Kidney tubule cell (primary cell): ENCODE data around the gene EXD1.
"Not testable (repeated sequence)": the region's sequence is repeated elsewhere in the genome, so short reads cannot be mapped to it uniquely, and the experiment has no call there.

Experiments
- DNase-seq: peaks from one replicate; pipeline ENCODE4 v3.0.0-alpha.2; 2018; ENCODE audit warnings: low spot score

EXD1 gene, protein sequence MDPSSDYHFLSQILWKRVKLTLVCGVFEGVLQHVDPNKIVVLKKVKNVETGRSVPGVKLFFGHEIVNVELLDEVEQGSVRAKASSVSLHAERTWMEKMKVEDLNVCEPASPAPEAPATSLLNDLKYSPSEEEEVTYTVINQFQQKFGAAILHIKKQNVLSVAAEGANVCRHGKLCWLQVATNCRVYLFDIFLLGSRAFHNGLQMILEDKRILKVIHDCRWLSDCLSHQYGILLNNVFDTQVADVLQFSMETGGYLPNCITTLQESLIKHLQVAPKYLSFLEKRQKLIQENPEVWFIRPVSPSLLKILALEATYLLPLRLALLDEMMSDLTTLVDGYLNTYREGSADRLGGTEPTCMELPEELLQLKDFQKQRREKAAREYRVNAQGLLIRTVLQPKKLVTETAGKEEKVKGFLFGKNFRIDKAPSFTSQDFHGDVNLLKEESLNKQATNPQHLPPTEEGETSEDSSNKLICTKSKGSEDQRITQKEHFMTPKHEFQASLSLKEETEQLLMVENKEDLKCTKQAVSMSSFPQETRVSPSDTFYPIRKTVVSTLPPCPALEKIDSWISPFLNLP

DNA sequence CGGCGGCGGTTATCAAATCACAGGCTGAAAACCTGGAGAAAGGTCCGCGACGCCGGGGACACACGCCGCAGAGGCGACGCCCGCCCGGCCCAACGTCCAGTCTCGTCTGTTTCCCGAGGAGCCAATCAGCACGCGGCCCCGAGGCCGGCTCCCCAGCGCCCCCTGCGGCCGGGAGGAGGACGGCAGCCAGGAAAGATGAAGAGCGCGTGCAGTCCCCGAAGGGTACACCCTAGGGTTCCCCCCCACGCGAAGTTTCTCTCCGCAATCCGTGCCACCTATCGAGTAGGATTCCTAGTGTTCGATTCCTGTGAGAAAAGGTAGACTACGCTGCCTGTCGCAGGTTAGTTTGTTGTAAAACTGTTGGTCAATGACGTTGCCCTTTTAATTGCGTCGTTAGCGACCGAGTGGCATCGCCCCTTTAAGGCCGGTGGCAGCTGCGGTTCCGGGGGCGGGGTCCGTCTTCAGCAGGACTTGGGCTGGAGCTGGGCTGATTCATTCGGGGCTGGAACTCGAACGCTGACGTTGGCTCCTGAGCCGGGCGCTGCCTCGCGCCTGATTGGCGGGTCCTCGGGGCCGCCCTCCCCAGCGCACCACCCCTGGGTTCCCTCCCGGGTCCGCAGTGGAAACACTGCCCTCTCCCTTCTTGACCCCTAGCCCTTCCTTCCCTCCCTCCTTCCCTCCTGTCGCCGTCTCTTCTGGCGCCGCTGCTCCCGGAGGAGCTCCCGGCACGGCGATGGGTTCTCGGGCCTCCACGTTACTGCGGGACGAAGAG, at the start of gene EXD1, which contains the start of gene CHP1:
TSS of gene EXD1 (minus strand) at position 108 of the 772 bp plus-strand sequence. CDS start 4,182 bp downstream, outside the sequence.
TSS of gene CHP1 (plus strand) at position 619 of the 772 bp plus-strand sequence. CDS start at position 734, 115 bp downstream.
- DNase-seq, result peak; percentile 99

DNA sequence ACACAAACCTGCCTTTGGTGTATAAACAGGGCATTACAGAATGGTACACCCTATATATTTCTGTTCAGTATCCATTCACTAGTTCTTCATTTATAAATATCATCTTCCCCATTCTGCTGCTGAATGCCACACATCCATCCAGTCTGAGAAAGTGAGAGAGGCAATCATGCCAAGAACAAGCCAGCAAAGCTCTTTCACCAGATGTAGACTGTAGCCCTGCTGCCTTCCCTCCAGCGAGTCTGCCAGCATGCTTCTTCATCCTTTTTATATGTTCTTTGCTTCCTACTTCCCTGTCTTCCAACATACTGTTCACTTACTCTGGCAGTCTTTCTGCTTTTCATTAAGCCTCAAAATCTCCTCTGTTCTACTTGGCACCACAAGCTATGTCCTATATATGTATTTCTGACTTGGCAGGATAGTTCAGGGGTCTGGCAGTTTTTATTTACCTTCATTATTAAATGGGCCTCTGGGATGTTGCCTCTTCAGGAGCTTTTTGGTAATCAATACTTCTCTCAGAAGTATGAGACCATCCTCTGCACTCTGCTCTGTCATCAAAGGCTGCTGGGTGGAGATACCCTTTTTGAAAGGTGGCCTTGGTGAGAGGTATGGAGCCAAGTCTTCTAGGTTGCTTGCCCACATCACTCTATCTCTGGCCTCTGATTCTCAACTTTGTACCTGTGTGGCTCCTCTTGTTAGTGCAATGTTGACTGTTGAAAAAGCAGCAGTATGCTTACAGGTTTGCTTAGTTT, 49.2 kb upstream of the EXD1 start:
- no peak for DNase-seq

DNA sequence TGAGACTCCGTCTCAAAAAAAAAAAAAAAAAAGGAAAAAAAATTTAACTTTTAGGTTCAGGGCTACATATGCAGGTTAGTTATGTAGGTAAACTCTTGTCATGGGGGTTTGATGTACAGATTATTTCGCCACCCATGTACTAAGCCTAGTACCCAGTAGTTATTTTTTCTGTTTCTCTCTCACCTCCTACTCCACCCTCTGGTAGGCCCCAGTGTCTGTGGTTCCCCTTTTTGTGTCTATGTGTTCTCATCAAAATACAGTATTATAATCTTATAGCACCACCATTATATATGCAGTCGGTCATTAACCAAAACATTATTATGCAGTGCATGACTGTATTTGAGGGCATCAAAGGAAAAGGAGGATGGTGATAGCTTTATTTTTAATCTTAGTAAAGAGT, 47.8 kb upstream of the EXD1 start:
- DNase-seq, result no peak

DNA sequence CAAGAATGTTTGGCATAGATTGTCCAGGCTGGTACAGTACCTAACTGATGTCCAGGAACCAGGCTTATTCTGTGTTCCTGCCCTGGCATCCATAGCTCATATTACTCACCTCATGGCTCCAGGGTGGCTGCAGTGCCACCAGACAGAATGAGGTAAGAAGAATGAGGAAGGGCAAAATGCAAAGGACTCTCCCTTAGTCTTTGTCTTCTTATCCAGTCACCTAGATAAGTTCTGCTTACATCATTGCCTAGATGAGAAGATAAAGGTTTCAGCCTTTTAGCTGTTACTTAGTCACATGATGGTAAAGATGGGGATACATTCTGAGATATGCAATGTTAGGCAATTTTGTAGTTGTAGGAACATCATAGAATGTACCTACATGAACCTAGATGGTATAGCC, 46.3 kb upstream of the EXD1 start:
- DNase-seq, result peak; percentile 79

DNA sequence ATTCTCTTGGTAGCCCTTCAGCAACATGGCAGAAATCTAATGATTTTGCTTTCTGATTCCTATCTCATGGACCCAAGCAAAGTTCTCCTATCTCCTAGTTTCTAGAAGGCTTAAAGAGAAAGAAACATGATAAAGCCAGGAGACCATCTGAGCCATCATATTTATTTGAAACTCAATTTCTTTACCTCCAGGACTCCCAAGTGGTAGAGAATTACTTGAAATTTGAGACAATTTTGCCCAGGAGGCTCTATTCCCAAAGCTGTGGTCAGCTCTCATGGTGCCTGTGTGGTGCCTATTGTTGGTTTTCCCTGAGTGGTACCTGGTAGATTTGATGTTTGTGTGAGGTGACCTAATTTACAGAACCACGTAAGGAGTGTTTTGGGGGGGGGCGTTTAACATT, 39.3 kb upstream of the EXD1 start:
- DNase-seq, result no peak

DNA sequence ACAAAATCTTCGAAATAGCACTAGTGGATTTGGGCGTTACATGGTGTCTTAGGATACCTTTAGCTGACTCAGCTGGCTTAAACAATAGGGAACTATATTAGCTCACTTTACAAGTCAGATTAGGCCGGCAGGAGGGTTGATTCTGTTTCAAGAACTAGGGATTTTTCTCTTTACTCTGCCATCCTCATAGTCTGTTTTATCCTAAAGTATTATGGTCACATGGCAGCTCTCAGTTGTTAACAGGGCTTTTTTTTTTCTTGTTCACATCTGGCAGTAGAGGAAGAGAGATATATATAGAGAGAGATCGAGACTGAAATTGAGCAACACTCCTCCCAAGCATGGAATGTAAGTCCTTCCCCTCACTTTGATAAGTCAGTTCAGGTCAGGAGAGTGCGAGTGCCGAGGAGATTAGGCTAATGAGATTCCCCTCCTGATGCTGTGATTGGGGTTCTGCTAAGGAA, 33.4 kb upstream of the EXD1 start:
- no peak for DNase-seq

DNA sequence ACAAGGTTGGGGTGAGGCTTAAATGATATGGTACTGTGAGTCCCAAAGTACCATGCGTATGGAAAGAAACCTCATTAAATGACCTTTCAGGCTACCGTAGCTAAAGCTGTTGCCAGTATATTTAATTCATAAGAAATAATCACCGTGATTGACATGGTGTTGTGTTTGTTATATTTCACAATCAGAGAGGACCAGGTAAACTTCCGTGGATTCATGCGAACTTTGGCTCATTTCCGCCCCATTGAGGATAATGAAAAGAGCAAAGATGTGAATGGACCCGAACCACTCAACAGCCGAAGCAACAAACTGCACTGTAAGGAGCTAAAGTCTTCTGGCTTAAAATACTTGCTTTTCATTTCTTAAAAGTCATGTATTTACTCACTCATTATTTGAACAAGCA, 32.0 kb upstream of the EXD1 start:
- no peak for DNase-seq

DNA sequence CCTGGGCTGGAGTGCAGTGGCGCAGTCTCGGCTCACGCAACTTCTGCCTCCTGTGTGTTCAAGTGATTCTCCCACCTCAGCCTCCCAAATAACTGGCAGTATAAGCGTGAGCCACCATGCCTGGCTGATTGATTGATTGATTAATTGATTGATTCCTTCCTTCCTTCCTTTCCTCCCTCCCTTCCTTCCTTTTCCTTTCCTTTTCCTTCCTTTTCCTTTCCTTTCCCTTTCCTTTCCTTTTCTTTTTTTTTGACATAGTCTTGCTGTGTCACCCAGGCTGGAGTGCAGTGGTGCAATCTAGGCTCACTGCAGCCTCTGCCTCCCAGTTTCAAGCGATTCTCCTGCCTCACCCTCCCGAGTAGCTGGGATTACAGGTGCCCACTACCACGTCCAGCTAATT, 30.4 kb upstream of the EXD1 start:
- not testable (repeated sequence) for DNase-seq

DNA sequence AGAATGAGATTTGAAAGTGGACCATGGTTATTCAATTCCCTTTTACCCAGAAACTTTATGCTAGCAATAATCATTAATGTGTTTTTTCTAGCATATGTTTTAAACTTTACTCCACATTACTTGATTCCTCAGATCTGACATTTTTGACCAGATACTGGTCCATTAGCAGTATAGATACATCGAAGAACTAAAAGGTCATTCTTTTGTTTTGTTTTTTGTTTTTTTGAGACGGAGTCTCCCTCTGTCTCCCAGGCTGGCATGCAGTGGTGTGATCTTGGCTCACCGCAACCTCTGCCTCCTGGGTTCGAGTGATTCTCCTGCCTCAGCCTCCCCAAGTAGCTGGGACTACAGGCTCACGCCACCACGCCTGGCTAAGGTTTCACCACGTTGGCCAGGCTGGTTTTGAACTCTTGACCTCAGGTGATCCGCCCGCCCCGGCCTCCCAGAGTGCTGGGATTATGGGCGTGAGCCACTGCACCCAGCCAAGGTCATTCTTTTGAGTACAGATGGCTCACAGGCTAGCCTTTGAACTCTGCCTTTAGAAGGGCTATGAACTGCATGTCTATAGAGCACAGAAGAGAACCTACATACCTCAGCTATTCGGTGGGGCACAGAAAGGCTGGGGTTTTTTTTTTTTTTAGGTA, 29.1 kb upstream of the EXD1 start:
- DNase-seq, result no peak

DNA sequence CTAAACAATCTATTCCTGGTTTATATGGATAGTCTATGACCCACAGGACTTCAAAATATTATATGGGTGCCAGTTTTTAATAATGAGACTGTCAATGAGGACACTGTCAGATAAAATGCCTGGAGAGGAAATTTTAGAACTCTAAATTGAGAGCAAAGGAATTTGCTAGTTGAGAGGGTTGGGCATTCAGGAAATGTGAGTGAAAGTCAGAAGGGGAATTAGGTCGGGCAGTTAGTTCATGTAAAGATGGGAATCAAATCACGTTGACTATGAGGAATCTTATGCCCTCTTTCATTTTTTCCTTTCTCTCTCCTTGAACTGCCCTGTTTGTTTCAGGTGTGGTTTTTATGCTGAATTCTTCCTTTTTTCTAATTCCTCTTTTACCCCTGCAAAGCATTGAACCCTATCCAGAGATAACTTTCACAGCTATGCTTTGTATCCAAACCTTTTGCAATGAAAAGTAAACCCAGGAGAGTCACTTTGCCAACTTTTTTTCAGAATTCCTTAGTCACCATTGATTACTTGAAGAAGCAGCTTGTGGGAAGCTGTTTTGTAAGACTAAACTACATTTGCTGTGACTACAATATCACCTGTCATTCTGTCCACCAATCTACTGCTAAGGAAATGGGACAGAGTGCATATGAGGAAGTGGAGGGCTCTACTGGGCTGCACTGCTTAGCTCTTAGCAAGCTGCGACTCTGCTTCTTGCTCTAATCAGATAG, 28.4 kb upstream of the EXD1 start:
- peak; percentile 69 for DNase-seq

DNA sequence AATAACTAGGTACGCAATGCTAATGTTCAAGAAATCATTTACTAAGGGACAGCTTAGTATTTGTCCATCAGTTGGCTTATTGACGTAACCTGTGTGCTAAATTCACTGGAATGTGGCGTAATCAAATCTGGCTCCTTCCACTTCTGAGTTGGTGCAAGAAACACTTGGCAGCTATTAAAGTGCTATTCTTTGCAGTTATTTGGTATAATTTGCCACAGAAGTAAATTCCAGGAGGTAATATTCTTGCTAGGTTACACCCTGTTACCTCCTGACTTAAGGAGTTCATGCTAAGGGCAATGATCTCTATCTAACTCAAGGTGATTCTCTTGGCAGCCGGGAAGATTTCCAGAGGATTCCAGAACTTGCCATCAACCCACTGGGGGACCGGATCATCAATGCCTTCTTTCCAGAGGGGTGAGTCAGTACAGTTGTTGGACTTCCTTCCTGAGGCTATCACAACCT, 26.1 kb upstream of the EXD1 start:
- peak; percentile 76 for DNase-seq

DNA sequence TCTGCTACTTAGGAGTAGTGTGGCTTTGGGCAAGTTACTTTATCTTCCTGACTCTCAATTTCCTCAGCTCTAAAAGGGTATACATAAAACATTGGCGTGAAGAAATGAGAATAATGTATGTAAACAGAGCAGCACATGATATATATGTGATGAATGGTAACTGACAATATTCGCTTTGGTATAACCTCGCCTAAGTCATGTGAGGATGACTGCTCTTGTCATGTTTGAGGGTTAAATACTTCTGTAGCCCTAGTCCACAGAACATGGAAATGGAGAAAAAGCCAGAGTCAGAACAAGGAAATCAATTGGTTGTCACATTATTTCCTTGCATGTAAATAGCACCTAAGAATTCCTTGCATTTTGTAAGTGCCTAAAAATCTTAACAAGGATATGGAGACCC, 25.5 kb upstream of the EXD1 start:
- no peak for DNase-seq

DNA sequence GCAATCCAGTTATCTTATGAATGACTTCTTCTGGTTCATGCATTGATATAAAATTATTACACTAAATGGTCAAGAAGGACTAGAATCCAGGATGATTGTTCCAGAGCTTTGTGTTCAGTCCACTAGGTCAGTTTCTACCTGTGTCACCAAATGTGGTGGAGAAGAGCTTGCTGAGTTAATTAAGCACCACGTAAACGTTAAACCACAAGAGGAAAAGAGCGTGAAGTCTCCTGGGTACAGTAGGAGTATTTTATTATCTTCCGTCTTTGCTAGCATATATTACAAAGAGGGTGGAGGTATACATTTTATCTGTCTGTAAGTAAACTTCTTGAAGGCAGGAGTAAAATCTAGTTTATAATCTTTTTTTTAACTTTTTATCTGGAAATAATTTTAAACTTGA, 24.0 kb upstream of the EXD1 start:
- DNase-seq, result no peak

DNA sequence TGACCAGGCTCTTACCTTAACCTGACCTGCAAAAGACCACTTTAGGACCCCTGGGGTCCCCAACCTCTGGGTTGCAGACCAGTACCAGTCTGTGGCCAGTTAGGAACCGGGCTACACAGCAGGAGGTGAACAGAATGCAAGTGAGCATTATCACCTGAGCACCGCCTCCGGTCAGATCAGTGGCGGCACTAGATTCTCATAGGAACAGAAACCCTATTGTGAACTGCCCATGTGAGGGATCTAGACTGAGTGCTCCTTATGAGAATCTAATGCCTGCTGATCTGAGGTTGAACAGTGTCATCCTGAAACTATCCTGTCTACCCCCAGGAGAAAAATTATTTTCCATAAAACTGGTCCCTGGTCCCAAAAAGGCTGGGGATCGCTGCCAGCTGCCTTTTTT, 20.9 kb upstream of the EXD1 start:
- DNase-seq, result no peak

DNA sequence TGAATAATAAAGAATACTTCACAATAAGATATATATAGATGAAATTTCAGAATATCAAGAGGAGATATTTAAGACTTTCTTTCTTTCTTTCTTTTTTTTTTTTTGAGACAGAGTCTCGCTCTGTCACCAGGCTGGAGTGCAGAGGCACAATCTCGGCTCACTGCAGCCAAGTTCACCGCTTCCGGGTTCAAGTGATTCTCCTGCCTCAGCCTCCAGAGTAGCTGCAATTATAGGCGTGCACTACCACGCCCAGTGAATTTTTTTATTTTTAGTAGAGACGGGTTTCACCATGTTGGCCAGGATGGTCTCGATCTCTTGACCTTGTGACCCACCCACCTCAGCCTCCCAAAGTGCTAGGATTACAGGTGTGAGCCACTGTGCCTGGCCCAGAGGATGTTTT, 20.2 kb upstream of the EXD1 start:
- not testable (repeated sequence) for DNase-seq

DNA sequence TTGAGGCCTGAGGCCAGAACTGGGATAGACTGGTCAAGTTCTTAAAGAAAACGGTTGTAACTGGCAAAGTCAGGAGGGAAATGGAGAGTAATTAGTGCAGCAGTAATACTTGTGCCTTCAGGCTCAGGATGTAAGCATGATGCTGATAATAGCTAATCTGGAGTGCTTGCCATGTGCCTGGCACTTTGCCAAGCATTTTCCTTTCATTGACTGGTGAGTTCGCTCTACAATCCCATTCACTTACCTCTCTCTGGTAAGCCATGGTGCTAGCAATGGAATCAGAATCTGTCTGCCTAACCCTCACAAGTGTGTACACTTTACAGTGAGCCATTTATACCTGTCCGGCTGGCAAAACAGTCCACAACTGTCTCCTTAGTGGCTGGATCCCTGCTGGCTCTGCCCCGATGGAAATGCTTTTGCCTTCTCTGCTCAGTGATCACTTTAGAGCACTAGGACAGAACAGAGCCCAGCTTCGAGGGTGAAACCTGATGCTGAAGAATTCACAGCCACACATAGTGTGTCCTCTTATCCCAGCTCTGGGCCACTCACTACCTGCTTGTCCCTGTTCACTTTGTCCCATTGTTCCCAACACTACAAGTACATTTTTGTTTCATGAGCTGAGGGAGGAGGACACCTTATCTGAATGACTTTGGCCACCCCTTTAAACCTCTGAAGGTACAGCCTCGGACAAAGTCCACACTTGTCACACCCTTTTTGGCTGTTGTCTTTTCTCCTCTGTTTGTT, 10.8 kb upstream of the EXD1 start:
- peak; percentile 42 for DNase-seq

DNA sequence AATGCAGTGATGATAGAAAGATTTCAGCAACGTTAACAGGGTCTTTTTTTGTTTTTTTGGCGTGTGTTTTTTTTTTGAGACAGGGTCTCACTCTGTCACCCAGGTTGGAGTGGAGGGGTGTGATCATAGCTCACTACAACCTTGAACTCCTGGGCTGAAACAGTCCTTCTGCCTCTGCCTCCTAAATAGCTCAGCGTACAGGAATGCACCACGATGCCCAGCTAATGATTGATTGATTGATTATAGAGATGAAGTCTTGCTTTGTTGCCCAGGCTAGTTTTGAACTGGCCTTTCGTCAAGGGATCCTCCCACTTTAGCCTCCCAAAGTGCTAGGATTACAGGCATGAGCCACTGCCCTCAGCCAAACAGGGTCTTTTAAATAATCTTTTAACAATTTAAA, 7.5 kb upstream of the EXD1 start:
- DNase-seq, result no peak

DNA sequence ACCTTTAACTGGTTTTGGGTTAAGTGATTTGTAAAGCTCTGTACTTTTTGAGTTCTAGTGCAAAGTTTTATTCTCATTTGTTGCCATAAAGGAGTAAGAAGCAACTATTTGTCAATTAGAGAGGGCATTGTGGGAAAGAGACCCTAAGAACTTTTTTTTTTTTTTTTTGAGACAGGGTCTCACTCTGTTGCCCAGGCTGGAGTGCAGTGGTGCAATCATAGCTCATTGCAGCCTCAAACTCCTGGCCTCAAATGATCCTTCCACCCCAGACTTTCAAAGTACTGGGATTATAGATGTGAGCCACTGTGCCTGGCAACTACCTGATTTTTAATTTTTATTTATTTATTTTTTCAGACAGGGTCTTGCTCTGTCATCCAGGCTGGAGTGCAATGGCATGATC, 5.4 kb upstream of the EXD1 start:
- DNase-seq, result no peak

DNA sequence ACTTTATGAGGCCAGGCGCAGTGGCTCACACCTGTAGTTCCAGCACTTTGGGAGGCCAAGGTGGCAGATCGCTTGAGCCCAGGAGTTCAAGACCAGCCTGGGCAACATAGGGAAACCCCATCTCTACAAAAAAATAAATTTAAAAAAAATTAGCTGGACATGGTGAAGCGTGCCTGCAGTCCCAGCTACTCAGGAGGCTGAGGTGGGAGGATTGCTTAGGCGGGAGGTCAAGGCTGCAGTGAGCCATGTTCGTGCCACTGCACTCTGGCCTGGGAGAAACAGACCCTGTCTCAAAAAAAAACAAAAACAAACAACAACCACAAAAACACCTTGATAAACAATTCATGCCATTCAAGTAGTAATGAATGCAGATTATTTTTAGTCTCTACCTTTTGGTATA, 4.7 kb upstream of the EXD1 start:
- not testable (repeated sequence) for DNase-seq

DNA sequence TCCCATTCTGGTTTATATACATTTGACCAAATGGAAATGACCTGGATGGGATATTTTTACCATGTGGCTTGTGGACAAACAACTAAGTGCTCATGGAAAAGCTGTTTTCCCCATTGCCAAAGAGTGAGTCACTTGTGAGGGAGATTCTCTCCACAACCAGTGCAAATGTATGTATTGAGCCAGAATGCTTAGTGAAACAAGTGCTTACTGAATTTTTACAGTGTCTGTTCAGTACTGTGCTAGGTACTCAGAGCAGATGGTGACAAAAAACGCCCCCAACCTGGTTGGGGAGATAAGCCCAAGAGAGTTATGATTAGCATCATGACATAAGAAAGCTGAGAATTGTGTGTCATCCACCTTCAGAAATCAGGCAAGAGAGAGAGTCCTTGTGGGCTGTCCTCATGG, 2.8 kb upstream of the EXD1 start:
- DNase-seq, result peak; percentile 62
